Neural progenitor cell (in vitro differentiated cells): ENCODE measurements around the gene CHD1.

Experiments used
- EZH2 ChIP-seq: fragments of 200-600 bp; sonication (generic); IDR thresholded peaks from 2 replicates; pipeline ENCODE4 v1.6.1; 2017; ENCODE audit warnings: antibody characterized with exemption, mild to moderate bottlenecking, moderate library complexity
- EZH2phosphoT487 ChIP-seq: fragments of 200-600 bp; sonication (generic); IDR thresholded peaks from 2 replicates; pipeline ENCODE4 v1.6.1; 2017; ENCODE audit warnings: antibody characterized with exemption
- TF ChIP-seq, protein P1 (sequence below): fragments of 200-600 bp; sonication (generic); IDR thresholded peaks from 2 replicates; pipeline ENCODE4 v1.5.1; 2017; ENCODE audit warnings: antibody characterized with exemption, mild to moderate bottlenecking

DNA sequence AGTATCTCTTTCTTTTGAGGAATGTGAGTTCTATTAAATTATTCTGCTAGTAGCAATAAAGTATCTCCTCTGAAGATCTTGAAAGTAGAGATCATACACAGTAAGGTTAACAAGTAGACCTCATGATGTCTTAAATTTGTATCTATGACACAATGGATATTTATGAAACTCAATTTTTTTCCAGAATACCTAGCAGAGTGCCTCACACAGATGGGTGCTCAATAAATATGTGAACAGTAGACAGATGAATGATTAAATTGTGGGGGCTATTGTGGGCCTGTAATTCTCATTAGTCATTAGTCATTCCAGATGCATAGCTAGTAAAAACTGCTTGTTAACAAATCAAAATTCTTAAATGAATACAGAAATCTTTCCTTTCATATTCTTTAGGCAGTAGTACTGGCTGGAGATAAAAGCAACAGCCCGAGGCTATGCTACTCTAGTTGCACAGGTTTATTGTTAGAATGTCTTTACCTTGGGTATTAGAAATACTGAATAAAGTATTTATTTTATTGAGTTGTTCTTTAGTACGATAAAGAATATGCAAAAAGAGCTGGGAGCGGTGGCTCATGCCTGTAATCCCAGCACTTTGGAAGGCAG lies 22.0 kb downstream of the CHD1 start:
- TF ChIP-seq, protein P1, sequence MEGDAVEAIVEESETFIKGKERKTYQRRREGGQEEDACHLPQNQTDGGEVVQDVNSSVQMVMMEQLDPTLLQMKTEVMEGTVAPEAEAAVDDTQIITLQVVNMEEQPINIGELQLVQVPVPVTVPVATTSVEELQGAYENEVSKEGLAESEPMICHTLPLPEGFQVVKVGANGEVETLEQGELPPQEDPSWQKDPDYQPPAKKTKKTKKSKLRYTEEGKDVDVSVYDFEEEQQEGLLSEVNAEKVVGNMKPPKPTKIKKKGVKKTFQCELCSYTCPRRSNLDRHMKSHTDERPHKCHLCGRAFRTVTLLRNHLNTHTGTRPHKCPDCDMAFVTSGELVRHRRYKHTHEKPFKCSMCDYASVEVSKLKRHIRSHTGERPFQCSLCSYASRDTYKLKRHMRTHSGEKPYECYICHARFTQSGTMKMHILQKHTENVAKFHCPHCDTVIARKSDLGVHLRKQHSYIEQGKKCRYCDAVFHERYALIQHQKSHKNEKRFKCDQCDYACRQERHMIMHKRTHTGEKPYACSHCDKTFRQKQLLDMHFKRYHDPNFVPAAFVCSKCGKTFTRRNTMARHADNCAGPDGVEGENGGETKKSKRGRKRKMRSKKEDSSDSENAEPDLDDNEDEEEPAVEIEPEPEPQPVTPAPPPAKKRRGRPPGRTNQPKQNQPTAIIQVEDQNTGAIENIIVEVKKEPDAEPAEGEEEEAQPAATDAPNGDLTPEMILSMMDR = no peak
- no peak for TF ChIP-seq EZH2
- TF ChIP-seq EZH2phosphoT487 = no peak
